ENCODE measurements around the gene PLA2R1.
"Not testable (repeated sequence)": the region's sequence is repeated elsewhere in the genome, so short reads cannot be mapped to it uniquely, and the experiment has no call there.

Gene PLA2R1

DNA sequence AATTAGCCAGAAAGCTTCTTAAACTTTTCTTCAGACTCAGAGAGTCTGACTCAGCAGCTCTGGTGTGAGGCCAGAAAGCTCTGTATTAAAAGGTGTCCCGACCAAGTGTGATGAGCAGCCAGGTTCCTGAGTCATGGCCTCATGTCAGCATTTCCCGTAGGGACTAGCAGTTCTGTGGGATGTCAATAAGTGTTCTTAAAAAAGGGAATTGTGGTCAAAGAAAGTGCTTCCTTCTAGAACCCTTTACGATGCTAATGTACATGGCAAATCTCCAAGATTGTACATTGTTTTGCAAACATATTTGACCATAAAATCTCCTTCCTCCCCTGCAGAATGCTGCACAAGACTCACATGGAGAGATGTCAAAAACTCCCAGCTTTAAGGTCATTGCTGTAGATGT, 80.1 kb downstream of the PLA2R1 start:
- DNase-seq, result peak; percentile 43

DNA sequence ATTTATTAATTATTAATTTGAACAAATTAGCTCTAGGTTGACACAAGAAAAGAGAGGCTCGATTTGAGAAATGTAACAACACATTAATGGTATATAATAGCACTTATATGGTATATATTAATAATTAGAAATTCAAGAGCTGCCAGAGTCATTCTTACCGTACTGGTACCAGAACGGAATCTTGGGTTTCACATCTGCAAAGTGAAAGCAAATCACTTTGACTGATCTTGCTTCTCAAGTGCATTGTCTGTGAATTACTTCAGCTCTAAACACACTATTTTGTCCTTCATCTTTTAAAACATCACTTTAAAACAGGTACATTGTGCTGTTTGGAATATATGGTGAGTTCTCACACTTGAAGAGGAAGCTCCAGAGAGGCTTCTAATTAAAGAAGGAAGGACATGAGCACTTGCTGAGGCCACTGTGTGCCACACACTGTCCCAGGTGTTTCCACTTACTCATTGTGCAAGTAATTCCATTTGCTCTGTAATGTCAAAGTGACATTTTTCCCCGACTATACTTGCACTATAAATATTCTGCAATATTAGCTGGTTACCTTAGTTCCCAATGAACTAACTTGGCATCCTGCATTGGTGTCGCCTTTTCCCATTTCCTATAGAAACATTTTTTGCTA, 85.8 kb downstream of the PLA2R1 start:
- no peak for DNase-seq

DNA sequence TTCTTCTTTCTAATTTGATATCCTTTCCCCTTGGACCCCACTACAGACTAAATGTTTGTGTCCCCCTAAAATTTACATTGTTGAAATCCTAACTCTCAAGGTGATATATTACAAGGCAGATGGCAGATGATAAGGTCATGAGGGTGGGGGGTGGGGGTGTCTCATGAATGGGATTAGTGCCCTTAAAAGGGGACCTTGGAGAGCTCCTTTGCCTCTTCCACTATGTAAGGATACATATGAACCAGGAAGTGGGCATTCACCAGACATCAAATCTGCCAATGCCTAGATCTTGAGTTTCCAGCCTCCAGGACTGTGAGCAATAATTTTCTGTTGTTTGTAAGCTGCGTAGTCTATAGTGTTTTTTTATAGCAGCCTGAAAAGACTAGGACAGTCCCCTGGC, 89.1 kb downstream of the PLA2R1 start:
- DNase-seq, result no peak

GRCh38 chr2:159971365-159972152, 90.9 kb downstream of the PLA2R1 start:
- no peak for DNase-seq

GRCh38 chr2:159970548-159970947, 91.9 kb downstream of the PLA2R1 start:
- DNase-seq, result not testable (repeated sequence)

GRCh38 chr2:159968279-159968900, 94.0 kb downstream of the PLA2R1 start:
- DNase-seq, result peak; percentile 53

DNA sequence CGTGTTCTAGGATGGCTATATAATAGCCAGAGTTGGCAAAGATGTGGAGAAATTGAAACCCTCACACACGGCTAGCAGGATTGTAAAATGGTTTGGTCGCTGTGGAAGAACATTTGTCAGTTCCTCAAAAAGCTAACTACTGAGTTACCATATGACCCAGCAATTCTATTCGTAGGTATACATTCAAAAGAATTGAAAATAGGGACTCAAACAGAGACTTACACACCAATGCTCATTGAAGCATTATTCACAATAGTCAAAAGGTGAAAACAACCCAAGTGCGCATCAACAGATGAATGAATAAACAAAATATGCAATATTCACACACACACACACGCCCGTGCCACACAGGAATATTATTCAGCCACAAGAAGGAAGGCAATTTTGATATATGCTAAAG, 98.7 kb downstream of the PLA2R1 start:
- DNase-seq, result no peak

DNA sequence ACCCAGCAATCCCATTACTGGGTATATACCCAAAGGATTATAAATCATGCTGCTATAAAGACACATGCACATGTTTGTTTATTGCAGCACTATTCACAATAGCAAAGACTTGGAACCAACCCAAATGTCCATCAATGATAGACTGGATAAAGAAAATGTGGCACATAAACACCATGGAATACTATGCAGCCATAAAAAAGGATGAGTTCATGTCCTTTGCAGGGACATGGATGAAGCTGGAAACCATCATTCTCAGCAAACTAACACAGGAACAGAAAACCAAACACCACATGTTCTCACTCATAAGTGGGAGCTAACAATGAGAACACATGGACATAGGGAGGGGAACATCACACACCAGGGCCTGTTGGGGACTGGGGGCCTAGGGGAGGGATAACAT, 99.9 kb downstream of the PLA2R1 start:
- not testable (repeated sequence) for DNase-seq

GRCh38 chr2:159961451-159961850, 101.0 kb downstream of the PLA2R1 start:
- no peak for DNase-seq

DNA sequence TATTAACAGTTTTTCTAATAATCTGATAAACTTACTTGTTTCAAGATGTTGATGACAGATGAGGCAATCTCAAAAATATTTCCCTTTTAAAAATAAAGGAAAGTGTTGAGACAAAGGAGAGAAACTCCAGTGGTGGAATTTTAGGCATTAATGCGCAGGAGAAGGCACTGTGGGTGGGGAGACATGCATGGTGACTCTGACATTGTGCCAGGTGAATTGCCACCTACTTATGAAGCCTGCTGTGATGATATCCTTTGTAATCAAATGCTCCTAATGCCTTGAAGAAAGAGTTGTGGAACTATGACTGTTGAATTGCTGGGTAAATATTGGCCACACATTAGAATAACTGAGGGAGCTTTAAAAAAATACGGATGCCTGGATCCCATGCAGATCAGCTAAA, 101.4 kb downstream of the PLA2R1 start:
- DNase-seq, result peak; percentile 53

DNA sequence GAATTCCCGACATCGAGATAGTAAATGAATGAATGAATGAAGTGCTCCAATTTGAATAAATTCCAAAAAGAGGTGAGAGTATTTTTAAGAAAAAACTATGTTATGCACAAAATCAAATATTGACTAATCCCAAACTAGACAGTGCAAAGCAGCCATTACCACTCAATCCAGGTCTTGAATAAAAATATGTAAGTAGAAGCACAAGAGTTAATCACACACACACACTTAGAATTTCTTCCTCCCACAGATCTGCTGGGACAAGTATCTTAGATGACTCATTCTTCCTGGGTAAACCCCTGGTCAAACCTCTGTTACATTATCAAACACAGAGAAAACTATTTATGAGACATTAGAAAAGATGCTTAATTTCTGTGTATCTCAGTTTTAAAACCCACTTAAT, 102.0 kb downstream of the PLA2R1 start:
- peak; percentile 86 for DNase-seq

DNA sequence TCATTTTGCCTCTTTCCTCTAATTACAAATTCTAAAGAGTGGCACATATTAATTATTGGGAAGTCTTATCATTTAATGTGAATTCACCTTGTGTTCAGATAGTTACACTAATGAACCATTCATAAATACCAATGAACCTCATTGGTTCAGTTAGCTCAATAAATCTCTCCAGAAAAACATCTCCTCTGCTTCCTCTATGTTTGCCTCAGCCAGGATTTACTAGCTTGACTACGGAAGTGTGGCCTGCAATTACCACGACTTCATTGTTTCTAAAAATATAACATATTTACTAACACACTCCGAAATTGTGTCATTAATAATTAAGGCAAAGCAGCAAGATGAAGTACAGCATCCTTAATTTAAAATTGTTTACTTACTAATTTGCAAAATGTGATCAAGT, 103.3 kb downstream of the PLA2R1 start:
- no peak for DNase-seq

DNA sequence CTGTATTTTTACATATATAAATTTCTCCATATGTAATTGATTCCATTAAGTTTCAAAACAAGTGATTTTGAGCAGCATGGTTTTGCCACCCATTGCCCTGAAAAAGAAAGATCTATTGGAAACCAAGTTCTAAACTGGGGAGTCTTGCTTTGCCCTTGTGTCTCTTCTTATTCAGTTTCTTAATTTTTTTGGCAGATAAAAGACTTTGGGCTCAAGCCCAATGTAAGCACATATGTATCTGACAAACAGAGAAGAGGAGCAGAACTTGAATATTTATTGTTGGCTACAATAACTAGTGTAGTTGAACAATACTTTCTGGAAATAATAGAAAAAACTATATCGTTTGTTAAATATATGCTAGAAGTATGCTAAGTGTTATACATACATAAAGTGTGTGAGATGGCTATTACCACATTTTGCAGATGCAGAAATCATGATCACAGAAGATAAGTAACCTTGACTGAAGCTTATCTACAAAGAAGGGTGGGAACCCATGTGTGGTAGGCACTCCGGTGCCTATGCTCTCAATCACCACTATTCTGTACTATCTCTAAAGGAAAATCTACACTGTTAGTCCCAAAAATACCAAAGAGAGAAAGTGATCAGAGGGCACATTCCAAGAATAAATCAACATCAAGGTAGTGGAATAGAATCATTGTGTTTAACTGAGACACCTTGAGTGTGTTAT, 109.1 kb downstream of the PLA2R1 start:
- DNase-seq, result no peak

- DNase-seq, result peak; percentile 77
These were observed 116.0 kb downstream of the PLA2R1 start for GRCh38 chr2:159946326-159946999.

DNA sequence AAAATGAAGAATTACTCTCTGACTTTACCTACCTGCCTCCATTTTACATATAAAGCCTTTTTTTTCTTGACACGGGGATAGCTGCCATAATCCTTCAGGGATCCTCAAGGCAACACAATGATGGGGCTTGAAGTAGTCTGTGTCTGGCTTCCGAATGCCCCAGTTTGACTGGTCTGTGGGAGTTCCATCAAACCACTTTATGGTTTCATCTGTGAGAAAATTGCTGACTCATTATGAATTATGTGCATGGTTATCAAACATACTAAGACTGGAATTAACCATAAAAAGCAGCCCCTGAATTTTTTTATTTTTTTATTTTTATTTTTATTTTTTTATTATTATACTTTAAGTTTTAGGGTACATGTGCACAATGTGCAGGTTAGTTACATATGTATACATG, 117.5 kb downstream of the PLA2R1 start:
- DNase-seq, result no peak

- DNase-seq, result peak; percentile 11
These were observed 120.3 kb downstream of the PLA2R1 start for GRCh38 chr2:159942146-159942545.

- DNase-seq, result no peak
These were observed 120.7 kb downstream of the PLA2R1 start for GRCh38 chr2:159941729-159942128.

- peak; percentile 38 for DNase-seq
These were observed 122.5 kb downstream of the PLA2R1 start for GRCh38 chr2:159939946-159940345.

DNA sequence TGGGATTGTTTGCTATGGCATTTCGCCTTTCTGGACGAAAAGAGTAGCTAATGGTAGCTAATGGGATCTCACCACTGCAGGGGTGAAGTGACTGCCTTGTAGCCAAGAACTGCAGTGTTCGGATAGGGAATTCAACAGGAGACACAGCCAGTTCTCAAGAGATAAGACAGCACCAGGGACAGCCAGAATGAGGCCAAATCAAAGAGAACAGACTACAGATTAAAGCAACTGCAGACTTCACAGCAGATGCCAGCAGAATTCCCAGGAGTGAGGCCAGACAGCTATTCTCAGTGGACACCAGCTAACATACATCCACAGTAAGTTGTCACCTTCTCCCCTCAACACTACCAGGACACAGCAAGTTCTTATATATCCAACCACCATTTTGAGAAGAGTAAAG, 124.0 kb downstream of the PLA2R1 start:
- no peak for DNase-seq

DNA sequence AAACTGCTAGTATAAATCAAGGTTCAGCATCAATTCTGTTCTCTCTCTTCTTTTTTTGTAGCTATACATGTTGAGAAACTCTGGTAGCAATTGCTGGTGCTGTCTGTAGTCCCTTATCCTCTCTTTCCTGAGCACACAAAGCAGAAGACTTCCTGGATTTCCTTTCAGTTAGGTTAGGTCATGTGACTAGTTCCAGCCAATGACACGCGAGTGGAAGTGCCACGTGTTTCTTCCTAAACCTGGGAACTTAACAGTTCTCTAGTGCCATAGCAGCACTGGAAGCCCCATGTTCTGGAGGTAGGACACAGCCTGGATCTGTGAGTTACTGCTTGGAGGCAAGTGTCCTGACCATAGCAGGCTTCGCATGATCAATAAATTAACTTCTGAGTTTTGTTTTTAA, 125.9 kb downstream of the PLA2R1 start:
- no peak for DNase-seq

DNA sequence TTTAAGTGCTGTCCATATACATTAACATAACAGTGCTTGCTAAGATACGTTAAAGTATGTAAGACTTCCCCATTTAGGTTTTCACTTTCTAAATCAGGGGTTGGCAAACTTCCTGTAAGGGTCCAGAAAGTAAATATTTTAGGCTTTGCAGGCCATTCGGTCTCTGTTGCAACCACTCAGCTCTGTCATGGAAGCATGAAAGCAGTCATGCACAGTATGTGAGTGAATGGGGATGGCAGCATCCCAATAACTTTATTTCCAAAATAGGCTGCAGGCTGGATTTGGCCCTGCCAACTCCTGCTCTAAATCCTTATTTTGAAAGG, 128.7 kb downstream of the PLA2R1 start:
- DNase-seq, result no peak

GRCh38 chr2:159933040-159933726, 129.2 kb downstream of the PLA2R1 start:
- DNase-seq, result no peak

All from fibroblast of skin of back (primary cell).